CD4-positive, alpha-beta T cell treated with Interleukin-6 for 4 hours (primary cell): ENCODE data around the gene LZTFL1.

Source experiments
- DNase-seq: peaks from one replicate; pipeline ENCODE4 v3.0.0-alpha.2; 2020; ENCODE audit warnings: mixed read lengths

LZTFL1 gene

DNA sequence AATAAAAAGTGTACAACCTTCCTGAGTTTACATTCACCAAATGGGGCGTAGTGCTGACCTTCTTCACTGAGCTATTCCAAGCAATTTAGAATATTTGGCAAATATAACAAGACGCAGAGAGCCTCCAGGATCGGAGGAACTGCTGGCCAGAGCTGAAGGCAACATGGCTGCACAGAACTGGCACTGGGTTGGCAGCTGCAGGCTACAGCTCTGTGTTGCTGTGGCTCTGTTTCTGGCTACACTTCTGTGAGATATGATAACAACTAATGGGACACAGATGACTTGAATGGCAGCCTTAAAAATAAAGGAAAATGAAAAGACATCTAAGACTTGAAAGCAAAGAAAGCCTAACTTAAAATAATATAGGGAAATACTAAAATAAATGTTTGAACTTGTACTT is 34.8 kb downstream of the LZTFL1 start:
- DNase-seq: no peak

DNA sequence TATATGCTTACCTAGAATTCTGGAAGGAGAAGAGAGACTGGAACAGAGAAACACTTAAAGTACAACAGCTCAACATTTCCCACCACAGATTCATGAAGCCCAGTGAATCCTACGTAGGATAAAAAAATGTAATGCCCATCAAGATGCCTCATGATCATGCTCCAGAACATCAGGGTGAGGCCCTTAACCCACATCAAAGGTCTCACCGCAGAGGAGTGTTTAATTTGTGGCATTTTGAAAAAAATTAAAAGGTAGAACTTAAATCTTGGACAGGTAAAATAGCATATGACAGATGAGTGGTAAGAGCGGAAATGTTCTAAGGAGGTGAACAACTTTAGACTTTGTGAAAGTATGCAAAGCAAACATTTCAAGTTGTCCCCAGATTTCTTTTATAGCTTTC is 35.8 kb downstream of the LZTFL1 start:
- DNase-seq: no peak

DNA sequence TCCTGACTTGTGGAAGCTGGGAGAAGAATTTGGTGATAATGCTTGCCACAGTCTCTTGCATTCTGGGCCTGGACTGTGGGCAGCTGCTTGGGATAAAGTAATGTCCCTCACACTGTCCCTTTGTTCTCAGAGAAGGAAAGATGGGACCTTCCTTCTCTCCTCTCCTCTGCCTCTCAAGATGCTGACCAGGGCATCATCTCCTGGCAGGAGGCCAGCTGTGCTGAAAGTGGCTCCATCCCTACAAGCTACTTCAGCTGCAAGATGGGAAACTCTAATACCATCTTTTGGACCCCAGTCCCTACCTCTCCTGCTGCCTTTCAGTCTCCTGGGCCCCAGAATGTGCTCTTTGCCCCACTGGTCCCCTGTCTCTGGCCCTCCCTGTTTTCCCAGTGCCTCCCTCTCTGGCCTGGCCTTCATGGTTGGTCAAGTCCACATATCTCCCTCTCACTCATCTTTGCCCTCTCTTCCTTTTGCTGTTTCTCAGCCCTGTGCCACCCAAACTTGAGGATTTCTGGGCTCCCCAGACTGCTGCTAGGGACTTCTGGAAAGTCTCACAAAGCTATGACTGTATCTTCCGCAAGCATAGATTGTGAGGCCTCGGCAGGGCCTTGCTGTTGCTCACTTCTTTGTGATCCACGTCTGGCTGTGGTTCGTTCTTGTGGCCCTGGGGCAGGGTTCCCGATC is 38.5 kb downstream of the LZTFL1 start:
- no peak for DNase-seq

DNA sequence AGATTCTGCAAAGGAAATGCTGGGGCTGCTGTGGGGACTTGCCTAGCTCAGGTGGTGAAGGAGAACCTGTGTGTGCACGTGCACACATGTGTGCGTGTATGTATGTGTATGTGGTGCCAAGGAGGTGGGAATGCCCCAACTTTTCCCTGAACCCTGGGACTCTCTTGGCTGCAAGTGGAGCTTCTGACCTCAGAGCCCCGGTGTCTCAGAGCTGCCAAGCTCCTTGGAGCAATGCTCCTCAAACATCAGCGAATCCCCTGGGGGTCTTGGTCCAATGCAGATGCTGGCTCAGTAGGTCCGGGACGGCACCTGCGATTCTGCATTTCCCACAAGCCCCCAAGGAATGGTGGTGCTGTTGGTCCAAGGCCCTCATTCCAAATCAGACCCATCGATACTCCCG is 39.8 kb downstream of the LZTFL1 start:
- no peak for DNase-seq

DNA sequence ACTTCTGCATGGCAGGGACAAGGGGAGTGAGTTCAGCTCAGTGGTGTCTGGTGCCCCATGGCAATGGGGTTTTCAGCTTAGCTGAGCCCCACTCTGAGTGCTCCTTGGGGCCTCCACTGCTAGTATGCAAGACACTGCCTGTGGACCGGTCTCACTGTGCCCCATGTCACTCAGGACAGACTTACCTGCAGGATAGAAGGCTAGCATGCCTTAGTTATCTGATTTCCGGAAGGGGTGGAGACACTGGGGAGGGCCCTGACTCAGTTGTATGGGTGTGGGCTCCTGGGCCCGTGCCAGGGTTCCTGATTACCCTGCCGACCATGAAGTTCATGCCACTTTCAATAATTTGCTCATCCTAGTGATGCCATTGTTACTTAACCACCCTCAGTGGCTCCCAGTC is 41.3 kb downstream of the LZTFL1 start:
- DNase-seq: no peak

DNA sequence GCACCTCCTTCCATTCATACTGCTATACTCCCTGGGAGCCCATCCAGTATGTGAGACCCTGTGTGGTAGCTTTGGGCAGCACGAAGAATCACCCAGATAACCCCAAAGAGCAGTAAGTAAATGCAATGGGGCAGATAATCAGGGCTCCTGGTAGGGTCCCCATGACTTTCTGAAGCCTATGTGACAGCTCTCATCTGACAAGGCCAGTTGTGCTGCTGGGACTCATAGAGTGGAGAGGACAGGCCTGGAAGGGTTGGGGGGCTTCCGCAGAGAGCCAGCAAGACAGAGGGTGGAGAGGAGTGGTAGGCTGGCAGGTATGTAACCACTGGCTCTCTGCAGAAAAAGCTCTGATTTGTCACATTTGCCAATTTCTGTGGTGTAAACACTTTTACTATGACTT is 42.3 kb downstream of the LZTFL1 start:
- no peak for DNase-seq

DNA sequence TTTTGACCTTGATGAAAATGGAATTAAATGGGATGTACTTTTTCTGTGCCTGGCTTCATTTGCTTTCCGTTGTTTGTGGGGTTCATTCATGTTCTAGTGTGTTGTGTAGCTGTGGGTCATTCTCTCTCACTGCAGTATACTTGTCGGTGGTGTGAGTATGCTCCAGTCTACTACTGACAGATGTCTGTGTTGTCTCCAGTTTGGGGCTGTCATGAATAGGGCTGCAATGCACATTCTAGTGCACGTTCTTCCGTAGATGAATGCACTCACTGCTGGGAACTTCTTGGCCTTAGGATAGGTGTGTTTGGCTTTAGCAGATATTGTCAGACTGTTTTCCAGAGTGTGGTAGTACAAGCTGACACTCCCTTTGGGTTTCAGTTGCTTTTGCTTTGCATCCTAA is 43.9 kb downstream of the LZTFL1 start:
- no peak for DNase-seq

DNA sequence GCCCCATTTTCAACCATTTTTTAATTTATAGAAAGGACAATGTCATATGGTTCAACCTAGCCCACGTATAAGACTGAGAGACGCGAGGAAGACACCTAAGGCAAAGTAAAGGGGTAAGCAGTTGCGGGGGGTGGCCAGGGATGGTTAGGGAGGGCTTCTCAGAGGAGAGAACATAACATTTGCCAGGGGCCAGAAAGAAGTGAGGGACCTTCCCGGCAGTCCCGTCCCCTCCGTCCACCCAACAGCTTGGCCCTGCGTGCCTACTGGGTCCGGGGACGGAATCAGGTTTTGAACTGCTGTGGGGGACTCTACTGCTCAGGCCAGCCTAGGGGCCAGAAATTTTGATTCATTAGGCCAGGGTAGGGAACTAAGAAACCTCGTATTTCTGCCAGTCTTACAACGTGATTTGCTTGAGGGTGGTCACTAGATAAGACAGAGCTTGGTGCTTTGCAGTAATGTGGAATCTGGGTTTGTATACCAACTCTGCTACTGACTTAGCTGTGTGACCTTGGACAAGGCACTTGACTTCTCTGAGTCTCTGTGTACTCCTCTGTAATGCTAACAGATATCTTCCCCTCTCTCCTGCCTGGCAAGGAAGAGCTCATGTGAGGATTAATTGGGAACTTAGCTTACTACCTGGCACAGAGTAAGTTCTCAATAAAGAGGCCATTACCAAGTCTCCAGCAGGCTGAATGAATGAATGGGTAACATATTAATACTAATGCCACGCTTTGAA is 44.8 kb downstream of the LZTFL1 start:
- no peak for DNase-seq

DNA sequence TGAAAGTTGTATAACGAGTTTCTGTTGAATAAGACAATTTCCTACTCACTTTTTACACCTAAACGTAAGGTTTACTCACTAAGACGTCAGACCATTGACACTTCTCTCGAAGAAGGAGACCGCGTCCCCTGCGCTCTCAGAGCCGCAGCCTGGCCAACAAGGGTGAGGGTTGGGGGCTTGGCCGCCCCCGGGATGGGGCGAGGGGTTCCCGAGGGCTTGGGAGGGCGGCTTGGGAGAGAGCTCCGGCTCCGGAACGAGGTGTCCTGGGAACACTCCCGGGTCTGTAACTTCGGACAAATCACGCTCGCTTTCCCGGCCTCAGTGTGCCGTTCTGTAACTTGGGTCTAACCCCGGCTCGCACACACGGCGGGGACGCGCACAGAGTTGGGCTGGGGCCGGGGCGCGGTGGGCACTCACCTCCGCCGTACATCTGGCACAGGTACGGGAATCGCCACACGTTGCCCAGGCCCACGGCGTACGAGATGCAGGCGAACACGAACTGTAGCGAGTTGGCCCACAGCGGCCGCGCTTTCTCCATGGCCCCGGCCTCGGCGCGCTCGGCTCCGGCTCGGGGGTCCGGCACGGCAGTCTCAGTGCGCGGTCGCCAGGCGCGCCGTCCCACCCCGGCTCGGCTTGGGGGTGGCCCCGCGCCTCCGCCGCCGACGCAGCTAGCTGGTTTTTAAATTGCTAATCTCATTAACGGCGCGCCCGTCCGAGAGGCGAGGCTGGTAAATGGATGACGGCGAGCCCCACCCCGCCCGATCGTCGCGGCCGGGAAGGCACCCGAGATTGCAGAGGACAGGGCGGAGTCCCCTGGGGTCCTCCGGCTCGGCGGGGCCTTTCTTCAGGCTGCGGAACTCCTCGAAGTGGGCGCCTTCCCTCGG is 45.8 kb downstream of the LZTFL1 start, which contains the start of gene SLC6A20:
TSS of gene SLC6A20 (minus strand) at position 655 of the 884 bp plus-strand sequence. CDS start at position 538, 117 bp downstream.
- DNase-seq: peak; percentile 10

DNA sequence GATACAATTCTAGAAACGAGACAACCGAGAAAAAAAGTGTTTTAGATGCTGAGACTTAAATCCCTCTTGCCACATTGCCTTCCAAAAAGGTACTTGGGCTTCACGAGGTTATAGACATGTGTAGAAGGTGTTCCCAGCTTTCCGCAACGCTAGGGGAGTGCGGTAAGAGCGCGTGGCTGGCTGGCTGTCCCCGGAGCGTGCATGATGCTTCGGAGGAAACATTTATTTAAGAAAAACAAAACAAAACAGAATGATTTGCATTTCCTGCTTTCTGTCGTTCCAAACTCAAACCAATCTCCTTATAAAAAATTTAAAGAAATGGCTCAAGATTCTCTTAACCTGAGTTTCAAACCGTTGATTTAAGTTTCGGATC is 46.4 kb downstream of the LZTFL1 start:
- DNase-seq: no peak

DNA sequence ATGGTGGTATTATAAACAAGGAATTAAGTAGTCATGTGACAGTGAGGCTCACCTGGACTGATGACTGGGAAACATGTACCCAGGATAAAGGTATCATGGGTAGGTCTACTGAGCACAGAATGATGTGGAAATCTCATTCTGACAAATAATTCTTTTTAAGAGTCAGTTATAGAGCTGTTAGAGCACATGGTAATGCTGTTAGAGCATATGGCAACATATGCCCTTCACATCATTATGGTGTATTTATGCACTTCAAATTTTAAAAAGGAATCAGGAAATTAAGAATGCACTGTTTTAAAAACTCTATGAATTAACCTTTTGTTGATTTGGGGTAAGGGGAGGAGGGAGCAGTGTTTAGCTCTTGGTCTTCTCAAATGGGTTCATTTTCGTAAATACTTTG is 47.3 kb downstream of the LZTFL1 start:
- DNase-seq: no peak

DNA sequence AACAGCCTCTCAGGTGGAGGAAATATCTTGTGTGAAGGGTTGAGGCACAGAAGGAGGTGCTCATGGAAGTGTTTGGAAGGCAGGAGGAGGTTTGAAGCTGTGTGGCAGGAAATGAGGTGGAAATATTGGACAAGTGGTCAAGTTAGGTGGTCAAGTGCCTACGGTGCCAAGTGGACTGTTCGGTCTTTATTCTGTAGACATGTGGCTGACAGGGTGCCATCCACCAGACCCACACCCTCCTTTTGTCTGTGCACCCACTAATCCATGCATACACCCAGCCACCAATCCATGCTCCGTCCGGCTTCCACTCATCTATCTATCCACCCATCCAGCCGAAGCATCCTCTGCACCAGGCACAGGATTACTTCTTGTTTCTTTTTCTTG is 47.8 kb downstream of the LZTFL1 start:
- DNase-seq: no peak

DNA sequence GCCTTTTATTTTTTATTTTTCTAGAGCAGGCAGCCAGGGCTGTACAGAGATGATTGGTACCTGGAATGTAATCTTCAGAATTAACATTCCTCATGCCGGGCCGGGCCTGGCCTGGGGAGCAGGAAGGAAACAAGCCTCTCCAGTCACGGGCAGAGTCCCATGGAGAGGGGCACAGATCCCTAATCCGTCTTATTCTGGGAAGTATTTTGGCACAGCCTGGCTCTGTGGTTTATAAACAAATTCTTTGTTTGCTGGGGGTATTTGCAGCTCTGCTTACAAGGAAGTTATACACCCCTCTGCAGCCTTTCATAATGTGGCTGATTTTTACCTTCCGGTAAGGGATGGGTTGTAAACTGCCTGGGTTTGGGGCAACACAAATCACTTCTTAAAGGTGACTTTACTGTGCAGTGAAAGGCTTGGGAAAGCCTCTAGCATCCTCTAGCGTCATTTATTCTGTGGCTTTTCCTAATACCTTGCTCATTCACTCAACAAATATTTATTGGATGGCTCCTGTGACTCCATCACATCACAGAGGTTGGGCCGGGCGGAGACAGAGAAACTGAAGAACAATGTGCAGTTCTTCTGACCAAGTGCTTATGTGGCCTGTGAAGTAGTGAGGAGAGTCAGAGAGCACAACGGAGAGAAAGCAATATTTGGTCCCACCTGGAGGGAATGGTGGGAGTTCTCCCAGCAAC is 48.3 kb downstream of the LZTFL1 start:
- no peak for DNase-seq

DNA sequence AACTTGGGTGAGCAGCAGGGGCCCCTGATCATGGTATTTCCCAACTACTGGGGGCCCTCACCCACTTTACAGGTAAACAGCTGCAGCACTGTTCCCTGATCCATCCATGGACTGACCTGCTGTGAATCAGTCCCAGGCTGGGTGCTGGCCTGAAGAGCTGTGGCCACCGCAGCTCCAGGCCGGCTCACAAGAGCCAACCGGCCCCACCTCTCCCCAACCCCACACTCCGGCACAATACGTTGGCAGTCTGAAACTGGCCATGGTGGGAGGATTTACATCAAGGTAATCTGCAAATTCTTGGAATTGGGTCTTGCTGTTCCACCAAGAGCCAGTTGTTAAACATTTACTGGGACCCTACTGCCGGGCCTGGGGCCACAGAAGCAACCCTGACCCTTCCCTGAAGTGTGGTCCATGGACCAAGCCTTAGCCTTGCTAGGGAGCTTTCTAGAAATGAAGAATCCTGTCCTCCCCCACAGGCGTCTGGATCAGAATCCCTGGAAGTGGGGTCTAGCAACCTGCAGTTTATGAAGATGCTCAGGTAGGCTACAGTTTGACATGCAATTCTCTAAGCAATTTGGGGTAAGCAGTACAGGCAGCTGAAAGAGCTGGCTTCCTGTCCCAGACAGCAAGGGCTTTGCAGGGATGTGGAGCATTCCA is 49.3 kb downstream of the LZTFL1 start:
- no peak for DNase-seq

DNA sequence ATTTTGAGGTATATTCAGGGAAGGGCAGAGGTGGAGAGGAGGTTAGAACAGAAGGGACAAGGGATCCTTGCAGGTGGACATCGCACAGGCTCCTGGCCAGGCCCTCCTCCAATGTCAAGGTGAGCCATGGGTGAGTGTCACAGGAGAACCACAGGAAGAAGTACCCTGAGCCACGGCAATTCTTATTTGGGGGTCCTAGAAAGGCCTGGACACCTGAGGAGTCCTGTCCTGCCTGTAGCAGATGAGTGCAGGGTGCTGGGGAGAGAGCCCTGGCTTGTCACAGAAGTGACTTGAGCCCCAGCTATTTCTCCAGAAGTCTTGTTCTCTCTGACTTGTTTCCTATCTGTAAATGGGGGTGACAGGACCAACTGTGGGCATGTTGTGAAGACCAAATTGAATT is 49.9 kb downstream of the LZTFL1 start:
- no peak for DNase-seq

DNA sequence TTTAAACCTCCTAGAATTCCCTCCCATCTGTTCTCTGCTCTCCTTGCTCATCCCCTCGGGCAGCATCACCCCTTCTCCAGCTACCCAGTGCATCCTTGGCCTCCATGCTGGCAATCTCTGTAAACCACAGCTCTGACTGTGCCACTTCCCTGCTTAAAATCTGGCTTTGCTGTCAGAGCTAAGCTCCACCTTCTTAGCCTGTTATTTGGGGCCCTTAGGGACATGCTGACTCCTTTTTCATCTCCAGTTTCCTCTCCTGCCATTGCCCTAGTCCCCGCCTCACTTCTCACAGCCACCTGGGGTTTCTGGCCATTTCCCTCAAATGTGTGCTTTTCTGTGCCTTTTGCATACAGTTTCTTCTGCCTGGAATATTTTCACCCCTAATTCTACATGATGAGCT is 51.3 kb downstream of the LZTFL1 start:
- DNase-seq: no peak

DNA sequence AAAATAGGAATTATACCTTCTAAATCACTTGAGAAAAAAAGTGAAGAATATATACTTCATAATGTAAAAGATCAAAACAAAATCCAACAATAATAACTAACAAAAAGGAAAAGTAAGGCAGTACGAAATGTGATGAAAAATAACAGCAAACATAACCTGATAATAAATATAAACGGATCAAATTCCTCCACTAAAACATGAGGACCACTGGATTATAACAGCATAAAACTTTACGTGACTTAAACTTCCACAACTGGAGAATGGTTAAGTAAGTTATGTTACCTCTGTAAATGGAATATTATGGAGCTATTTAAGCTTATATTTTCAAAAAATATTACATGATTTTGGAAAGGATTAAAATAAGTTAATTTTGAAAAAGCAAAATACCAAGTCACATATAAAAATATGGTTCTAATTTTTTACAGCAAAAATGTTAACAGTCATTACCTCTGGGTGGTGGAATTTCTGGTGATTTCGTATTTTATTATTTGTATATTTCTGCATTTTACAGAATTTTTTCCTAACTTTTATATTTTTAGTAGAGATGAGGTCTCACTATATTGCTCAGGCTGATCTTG is 52.6 kb downstream of the LZTFL1 start:
- no peak for DNase-seq

DNA sequence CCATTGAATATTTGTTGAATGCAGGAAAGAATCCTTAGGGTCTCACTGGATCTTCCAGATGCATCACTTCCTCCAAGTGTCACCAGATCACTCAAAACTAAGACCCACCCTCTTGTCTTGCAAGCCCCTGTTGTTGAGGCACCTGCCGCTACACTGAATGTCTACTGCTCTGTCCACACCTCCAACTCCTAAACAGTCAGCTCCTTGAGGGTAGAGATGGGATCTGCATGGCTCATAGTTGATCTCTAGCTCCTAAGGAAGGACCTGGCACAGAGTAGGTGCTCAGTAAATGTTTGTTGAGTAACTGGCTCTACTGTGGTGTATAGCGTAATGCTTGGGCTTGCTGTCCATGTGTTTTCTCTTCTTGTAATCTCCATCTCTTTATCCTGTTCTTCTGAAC is 54.4 kb downstream of the LZTFL1 start:
- DNase-seq: no peak

DNA sequence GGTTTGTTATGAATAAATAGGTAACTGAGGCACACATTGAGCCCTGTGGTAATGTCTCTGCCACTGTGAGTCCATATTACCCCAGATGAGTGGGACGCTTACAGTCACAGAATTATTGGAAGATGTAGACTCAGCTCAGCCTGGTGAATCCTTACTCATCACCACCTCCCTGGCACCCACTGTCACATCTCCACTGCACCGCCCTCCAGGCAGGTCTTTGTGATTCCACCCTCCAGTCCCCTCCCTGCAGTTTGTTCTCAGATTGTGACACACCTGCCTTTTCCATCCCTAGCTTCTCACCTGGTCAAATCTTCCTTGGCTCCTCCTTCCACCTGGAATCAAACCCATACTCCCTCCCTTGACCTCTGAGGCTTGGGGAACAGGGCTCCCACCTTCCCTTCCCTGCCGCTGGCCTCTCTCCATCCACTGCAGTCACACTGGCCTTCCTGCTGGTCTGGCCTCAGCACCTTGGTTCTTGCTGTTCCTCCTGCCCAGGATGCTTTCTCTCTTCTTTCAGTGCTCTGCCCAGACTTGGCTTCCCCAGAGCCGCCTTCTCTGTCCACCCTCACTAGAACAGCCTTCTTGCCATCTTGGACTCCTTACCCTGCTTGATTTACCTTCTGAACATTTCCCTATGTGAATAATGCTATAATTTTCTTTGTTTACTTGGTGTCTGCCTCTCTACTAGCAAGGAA is 55.0 kb downstream of the LZTFL1 start:
- no peak for DNase-seq

DNA sequence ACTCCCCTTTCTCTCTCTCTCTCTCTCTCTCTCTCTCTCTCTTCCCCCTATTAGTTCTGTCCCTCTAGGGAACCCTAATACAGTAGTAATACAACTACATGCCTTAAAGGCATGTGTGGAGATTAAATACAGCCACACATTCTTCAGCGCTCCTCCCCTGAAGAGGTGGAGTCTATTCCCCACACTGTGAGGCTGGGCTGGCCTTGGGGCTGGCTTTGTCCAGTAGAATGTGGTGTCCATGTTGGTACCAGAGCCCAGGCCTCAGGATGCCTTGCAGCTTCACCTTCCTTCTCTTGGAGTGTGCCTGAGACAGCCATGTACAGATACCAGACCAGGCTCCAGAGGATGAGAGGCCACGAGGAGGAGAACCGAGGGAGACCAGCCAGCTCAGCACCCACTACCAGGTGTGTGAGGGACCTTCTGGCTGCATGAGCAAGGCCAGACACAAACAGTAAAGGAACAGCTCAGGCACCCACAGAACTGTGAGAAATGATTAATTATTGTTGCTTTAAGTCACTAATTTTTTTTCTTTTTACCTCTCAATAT is 56.2 kb downstream of the LZTFL1 start:
- DNase-seq: no peak

DNA sequence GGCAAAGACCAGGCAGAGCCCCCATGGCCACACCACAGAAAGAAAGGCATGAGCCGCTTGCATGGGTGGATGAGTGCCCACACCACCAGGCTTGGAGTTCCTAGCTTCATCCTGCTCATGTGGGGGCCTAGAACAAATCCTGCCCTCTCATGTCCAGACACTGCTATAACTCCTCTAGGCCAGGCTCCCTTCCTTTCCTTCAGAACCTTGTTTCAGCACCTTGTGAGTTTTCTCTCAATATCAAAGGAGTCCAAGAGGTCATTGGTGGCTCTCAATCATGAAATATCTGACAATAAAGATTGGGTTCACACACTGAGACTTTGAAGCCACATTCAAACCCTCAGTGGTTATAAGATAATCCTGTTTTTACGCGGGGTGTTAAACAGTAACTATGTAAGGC is 58.3 kb downstream of the LZTFL1 start:
- no peak for DNase-seq
